Neural progenitor cell (in vitro differentiated cells): ENCODE results near the gene TSPAN33. TPM values are rescaled to one million over a fixed set of nuclear protein-coding genes. Genes with fewer than 3 reads are reported as not detected.

Experiments
- DNase-seq: peaks from one replicate; pipeline ENCODE4 v3.0.0-alpha.2; 2016; ENCODE audit warnings: low spot score
- H2AFZ ChIP-seq: fragments of 200-600 bp; sonication (generic); replicated peaks from 2 replicates; pipeline ENCODE4 v1.6.1; 2016; ENCODE audit warnings: antibody characterized with exemption
- H3F3A ChIP-seq: fragments of 200-600 bp; sonication (generic); 2 replicates; pipeline ENCODE4 v1.6.1; 2016; ENCODE audit warnings: antibody characterized with exemption, low read depth
- H3K27ac ChIP-seq: fragments of 200-600 bp; sonication (generic); 2 replicates; pipeline ENCODE4 v1.5.1; 2016; ENCODE audit warnings: mild to moderate bottlenecking
- H3K27me3 ChIP-seq: fragments of 200-600 bp; sonication (generic); 2 replicates; pipeline ENCODE4 v1.6.1; 2016; ENCODE audit warnings: mild to moderate bottlenecking, moderate library complexity
- H3K36me3 ChIP-seq: fragments of 200-600 bp; sonication (generic); 2 replicates; pipeline ENCODE4 v1.5.1; 2016
- H3K4me1 ChIP-seq: fragments of 200-600 bp; sonication (generic); 2 replicates; pipeline ENCODE4 v1.6.1; 2016; ENCODE audit warnings: mixed run types
- H3K4me2 ChIP-seq: fragments of 200-600 bp; sonication (generic); 2 replicates; pipeline ENCODE4 v1.6.1; 2016
- H3K4me3 ChIP-seq: fragments of 200-600 bp; sonication (generic); 2 replicates; pipeline ENCODE4 v1.5.1; 2016
- H3K79me2 ChIP-seq: fragments of 200-600 bp; sonication (generic); 2 replicates; pipeline ENCODE4 v1.6.1; 2016; ENCODE audit warnings: low read depth
- H3K9ac ChIP-seq: fragments of 200-600 bp; sonication (generic); 2 replicates; pipeline ENCODE4 v1.6.1; 2016
- H3K9me3 ChIP-seq: fragments of 200-600 bp; sonication (generic); 2 replicates; pipeline ENCODE4 v1.5.1; 2016; ENCODE audit warnings: low read depth
- H4K20me1 ChIP-seq: fragments of 200-600 bp; sonication (generic); 2 replicates; pipeline ENCODE4 v1.6.1; 2016; ENCODE audit warnings: low read depth
- H3K27ac Mint-ChIP-seq: 3 replicates; pipeline ENCODE4 v1.8.0; 2021; ENCODE audit warnings: mixed read lengths
- H3K27me3 Mint-ChIP-seq: 2 replicates; pipeline ENCODE4 v1.8.0; 2022; ENCODE audit warnings: low read depth, mild to moderate bottlenecking, inconsistent platforms, moderate library complexity, mixed read lengths; ENCODE audit not compliant: insufficient read depth
- H3K36me3 Mint-ChIP-seq: 3 replicates; pipeline ENCODE4 v1.8.0; 2021; ENCODE audit warnings: mixed read lengths
- H3K4me1 Mint-ChIP-seq: 3 replicates; pipeline ENCODE4 v1.8.0; 2021; ENCODE audit warnings: mixed read lengths
- H3K4me3 Mint-ChIP-seq: 3 replicates; pipeline ENCODE4 v1.8.0; 2021; ENCODE audit warnings: mild to moderate bottlenecking, moderate library complexity, mixed read lengths
- H3K9me3 Mint-ChIP-seq: 3 replicates; pipeline ENCODE4 v1.8.0; 2020; ENCODE audit warnings: mixed read lengths
- EZH2 ChIP-seq: fragments of 200-600 bp; sonication (generic); IDR thresholded peaks from 2 replicates; pipeline ENCODE4 v1.6.1; 2017; ENCODE audit warnings: antibody characterized with exemption, mild to moderate bottlenecking, moderate library complexity
- EZH2phosphoT487 ChIP-seq: fragments of 200-600 bp; sonication (generic); IDR thresholded peaks from 2 replicates; pipeline ENCODE4 v1.6.1; 2017; ENCODE audit warnings: antibody characterized with exemption
- total RNA-seq: library from RNA; depleted of rRNA; stranded (reverse); fragments of >200 nt; gene quantifications from 2 replicates; pipeline ENCODE4 v1.2.3, GENCODE V29; 2015; ENCODE audit warnings: low replicate concordance
- TF ChIP-seq, protein P1 (sequence below): fragments of 200-600 bp; sonication (generic); IDR thresholded peaks from 2 replicates; pipeline ENCODE4 v1.5.1; 2017; ENCODE audit warnings: antibody characterized with exemption, mild to moderate bottlenecking

The TSPAN33 gene
- total RNA-seq, 1 donor from 2014 or later, result 34.5 TPM

- H3K79me2 ChIP-seq, result no peaks in the 10 kb centered on the region
- TF ChIP-seq, protein P1, sequence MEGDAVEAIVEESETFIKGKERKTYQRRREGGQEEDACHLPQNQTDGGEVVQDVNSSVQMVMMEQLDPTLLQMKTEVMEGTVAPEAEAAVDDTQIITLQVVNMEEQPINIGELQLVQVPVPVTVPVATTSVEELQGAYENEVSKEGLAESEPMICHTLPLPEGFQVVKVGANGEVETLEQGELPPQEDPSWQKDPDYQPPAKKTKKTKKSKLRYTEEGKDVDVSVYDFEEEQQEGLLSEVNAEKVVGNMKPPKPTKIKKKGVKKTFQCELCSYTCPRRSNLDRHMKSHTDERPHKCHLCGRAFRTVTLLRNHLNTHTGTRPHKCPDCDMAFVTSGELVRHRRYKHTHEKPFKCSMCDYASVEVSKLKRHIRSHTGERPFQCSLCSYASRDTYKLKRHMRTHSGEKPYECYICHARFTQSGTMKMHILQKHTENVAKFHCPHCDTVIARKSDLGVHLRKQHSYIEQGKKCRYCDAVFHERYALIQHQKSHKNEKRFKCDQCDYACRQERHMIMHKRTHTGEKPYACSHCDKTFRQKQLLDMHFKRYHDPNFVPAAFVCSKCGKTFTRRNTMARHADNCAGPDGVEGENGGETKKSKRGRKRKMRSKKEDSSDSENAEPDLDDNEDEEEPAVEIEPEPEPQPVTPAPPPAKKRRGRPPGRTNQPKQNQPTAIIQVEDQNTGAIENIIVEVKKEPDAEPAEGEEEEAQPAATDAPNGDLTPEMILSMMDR, result no peak
- no peak for TF ChIP-seq EZH2phosphoT487
- TF ChIP-seq EZH2, result no peak
Measured at GRCh38 chr7:129100827-129101166, 43.7 kb upstream of the TSPAN33 start.

DNA sequence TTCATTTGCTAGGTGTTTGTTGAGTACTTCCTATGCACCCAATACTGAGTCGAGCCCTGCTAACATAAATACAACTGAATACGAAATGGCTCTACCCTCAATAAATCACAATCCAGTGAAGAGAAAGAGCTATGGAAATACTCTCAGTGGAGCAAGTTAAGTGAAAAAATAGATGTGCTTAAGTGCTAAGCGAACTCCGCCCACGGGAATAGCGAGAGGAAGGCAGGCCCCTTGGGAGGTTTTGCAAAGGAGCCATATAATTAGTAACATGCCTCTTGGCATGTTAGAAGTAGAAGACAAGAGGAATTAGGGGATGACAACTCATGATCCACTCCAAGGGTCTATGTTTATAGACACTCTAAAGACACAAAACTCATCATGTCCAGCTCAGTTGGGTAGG, 42.8 kb upstream of the TSPAN33 start:
- H3K9me3 Mint-ChIP-seq, result no peaks in the 10 kb centered on the region
- Histone ChIP-seq H3K4me2 (no peak overlapping the region), H3K4me1 (peaks cover 4% of the 10 kb centered on the region), H3K79me2 (no peaks in the 10 kb centered on the region), H3F3A (no peaks in the 10 kb centered on the region), H2AFZ (no peak overlapping the region), H4K20me1 (no peaks in the 10 kb centered on the region), H3K9ac (no peak overlapping the region), H3K27me3 (no peaks in the 10 kb centered on the region), H3K4me3 (no peak overlapping the region), H3K9me3 (no peaks in the 10 kb centered on the region), H3K36me3 (no peaks in the 10 kb centered on the region), H3K27ac (no peak overlapping the region)
- H3K36me3 Mint-ChIP-seq, result no peaks in the 10 kb centered on the region
- H3K27me3 Mint-ChIP-seq, result peaks cover 2% of the 10 kb centered on the region
- TF ChIP-seq EZH2, result no peak
- TF ChIP-seq EZH2phosphoT487, result no peak
- TF ChIP-seq, protein P1, result no peak
- H3K4me3 Mint-ChIP-seq, result no peak overlapping the region
- no peak for DNase-seq
- peak overlapping the region; percentile 5 for H3K27ac Mint-ChIP-seq
- peaks cover 18% of the 10 kb centered on the region for H3K4me1 Mint-ChIP-seq

More at GRCh38 chr7:129100827-129101166, 43.7 kb upstream of the TSPAN33 start:
- Histone ChIP-seq H3K27me3 (no peaks in the 10 kb centered on the region), H3K4me2 (no peak overlapping the region), H4K20me1 (no peaks in the 10 kb centered on the region), H3K36me3 (no peaks in the 10 kb centered on the region), H2AFZ (peak overlapping the region; percentile 34), H3K4me3 (no peak overlapping the region), H3K9me3 (no peaks in the 10 kb centered on the region), H3K27ac (no peak overlapping the region), H3K9ac (no peak overlapping the region), H3K4me1 (peaks cover 4% of the 10 kb centered on the region), H3F3A (no peaks in the 10 kb centered on the region)
- Mint-ChIP-seq H3K27ac (no peak overlapping the region), H3K4me1 (peaks cover 18% of the 10 kb centered on the region), H3K9me3 (no peaks in the 10 kb centered on the region), H3K4me3 (no peak overlapping the region), H3K27me3 (peaks cover 2% of the 10 kb centered on the region), H3K36me3 (no peaks in the 10 kb centered on the region)
- no peak for DNase-seq

DNA sequence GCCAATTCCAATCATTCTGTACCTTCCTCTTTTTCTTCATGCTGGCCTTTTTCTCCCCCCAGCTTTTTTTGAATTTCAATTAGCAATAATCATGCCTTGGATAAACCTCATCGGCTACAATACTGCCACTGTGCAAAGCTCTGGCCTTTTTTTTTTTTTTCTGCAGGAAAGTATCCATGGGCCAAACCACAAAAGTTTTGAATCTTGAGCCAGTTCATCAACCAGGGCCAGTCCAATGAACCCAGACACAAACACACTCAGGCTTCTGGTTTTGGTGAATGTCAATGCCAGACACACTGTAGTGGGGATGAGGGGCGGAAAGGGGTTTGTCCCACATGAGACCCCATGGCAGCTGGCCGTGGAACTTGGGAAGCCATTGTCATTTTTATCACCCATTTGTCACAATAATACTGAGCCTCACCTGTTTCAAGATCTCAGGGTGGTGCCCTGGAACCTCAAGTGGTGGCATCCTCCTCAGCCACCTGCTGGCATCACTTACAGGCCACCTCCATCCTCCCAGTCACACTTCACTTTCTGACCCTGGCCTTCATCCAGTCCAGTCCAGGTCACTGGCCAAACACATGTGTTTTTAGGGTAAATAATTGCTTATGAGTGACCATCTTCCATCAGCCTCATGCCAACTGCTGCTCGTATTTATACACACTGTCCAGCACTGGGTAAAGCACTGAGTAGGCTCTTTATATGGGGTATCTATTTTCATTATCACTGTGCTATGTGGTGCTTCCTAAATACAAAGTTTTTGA, 40.8 kb upstream of the TSPAN33 start:
- H3K9me3 ChIP-seq, result no peaks in the 10 kb centered on the region
- no peaks in the 10 kb centered on the region for H3K36me3 Mint-ChIP-seq
- no peak overlapping the region for H2AFZ ChIP-seq
- no peaks in the 10 kb centered on the region for H3K79me2 ChIP-seq
- no peaks in the 10 kb centered on the region for H4K20me1 ChIP-seq
- no peak overlapping the region for H3K4me2 ChIP-seq
- peaks cover 18% of the 10 kb centered on the region for H3K4me1 Mint-ChIP-seq
- TF ChIP-seq, protein P1, result no peak
- no peak for TF ChIP-seq EZH2phosphoT487
- TF ChIP-seq EZH2, result no peak
- no peaks in the 10 kb centered on the region for H3K36me3 ChIP-seq
- H3K27ac Mint-ChIP-seq, result peak overlapping the region; percentile 77
- no peaks in the 10 kb centered on the region for H3K9me3 Mint-ChIP-seq
- H3K27ac ChIP-seq, result no peak overlapping the region
- H3K4me1 ChIP-seq, result peaks cover 4% of the 10 kb centered on the region
- no peaks in the 10 kb centered on the region for H3F3A ChIP-seq
- H3K4me3 ChIP-seq, result no peak overlapping the region
- no peak for DNase-seq
- no peak overlapping the region for H3K9ac ChIP-seq
- peaks cover 7% of the 10 kb centered on the region for H3K27me3 Mint-ChIP-seq
- no peak overlapping the region for H3K4me3 Mint-ChIP-seq
- H3K27me3 ChIP-seq, result no peaks in the 10 kb centered on the region
